Activated T-cell treated with anti-CD3 and anti-CD28 coated beads, Interleukin-2, amount 50 U/mL, for 72 hours (primary cell): ENCODE results near the gene NXF1. TPM values are rescaled to one million over a fixed set of nuclear protein-coding genes. Genes with fewer than 3 reads are reported as not detected.
A peak's percentile ranks its signal among the peaks of the same experiment; 100 is the strongest.
"Not testable (repeated sequence)": the region's sequence is repeated elsewhere in the genome, so short reads cannot be mapped to it uniquely, and the experiment has no call there.

Experiments
- ATAC-seq, 2 donors: fragments of 150-1000 bp; cut with Tn5 transposase; replicated peaks in 1 of 2; 2 replicates each; pipeline ENCODE4 v1.10.0; 2021; ENCODE audit warnings: moderate library complexity in 2 of 2, mild to moderate bottlenecking in 1 of 2
- DNase-seq, 2 donors: peaks; one replicate each; pipeline ENCODE4 v3.0.0; 2021 to 2022; ENCODE audit warnings: mixed read lengths in 1 of 2
- H3K27ac Mint-ChIP-seq: one replicate; pipeline ENCODE4 v1.8.0; 2022; ENCODE audit warnings: mild to moderate bottlenecking, moderate library complexity, mixed read lengths
- H3K27me3 Mint-ChIP-seq: one replicate; pipeline ENCODE4 v1.8.0; 2022; ENCODE audit warnings: low read depth, mixed read lengths
- H3K36me3 Mint-ChIP-seq, 2 donors: one replicate each; pipeline ENCODE4 v1.8.0; 2022; ENCODE audit warnings: mixed read lengths in 2 of 2, mild to moderate bottlenecking in 1 of 2; ENCODE audit not compliant: insufficient read depth in 2 of 2
- H3K4me1 Mint-ChIP-seq: one replicate; pipeline ENCODE4 v1.8.0; 2022; ENCODE audit warnings: low read depth, mixed read lengths
- H3K4me3 Mint-ChIP-seq, 2 donors: one replicate each; pipeline ENCODE4 v1.8.0; 2022; ENCODE audit warnings: mild to moderate bottlenecking in 2 of 2, mixed read lengths in 2 of 2, moderate library complexity in 2 of 2
- H3K9me3 Mint-ChIP-seq, 2 donors: one replicate each; pipeline ENCODE4 v1.8.0; 2022; ENCODE audit warnings: mixed read lengths in 2 of 2
- total RNA-seq, 2 donors: library from RNA; stranded (reverse); gene quantifications; one replicate each; pipeline ENCODE4 v1.2.3, GENCODE V29; 2022

NXF1 gene
- total RNA-seq, 2 donors from 2014 or later: 117 to 131 TPM

- Mint-ChIP-seq H3K4me1 (peaks cover 19% of the 10 kb centered on the region), H3K9me3 (no peaks in the 10 kb centered on the region), H3K27ac (no peak overlapping the region), H3K4me3 (peak overlapping the region; percentile 20 to 93), H3K27me3 (no peaks in the 10 kb centered on the region), H3K36me3 (peaks cover 0 to 2% of the 10 kb centered on the region in 2 donors)
- ATAC-seq (no peak), DNase-seq (no peak)
These were observed 50.1 kb downstream of the NXF1 start for GRCh38 chr11:62755086-62755615.

GRCh38 chr11:62753736-62754603, 51.3 kb downstream of the NXF1 start, which contains the start of gene ZBTB3:
Gene ZBTB3 (minus strand): TSS chr11:62754160. CDS start chr11:62753664, 496 bp downstream.
- H3K4me1 Mint-ChIP-seq: peaks cover 29% of the 10 kb centered on the region
- peak; percentile 96 to 98 for DNase-seq
- no peaks in the 10 kb centered on the region for H3K9me3 Mint-ChIP-seq
- H3K36me3 Mint-ChIP-seq: peaks cover 0 to 2% of the 10 kb centered on the region in 2 donors
- H3K27me3 Mint-ChIP-seq: no peaks in the 10 kb centered on the region
- peak within 1 kb of the TSS; percentile 91 to 93 for H3K4me3 Mint-ChIP-seq
- peak; percentile 96 for ATAC-seq
- peak within 1 kb of the TSS; percentile 89 for H3K27ac Mint-ChIP-seq

GRCh38 chr11:62752994-62753735, 52.1 kb downstream of the NXF1 start:
- Mint-ChIP-seq H3K27me3 (no peaks in the 10 kb centered on the region), H3K9me3 (no peaks in the 10 kb centered on the region), H3K27ac (peak overlapping the region; percentile 89), H3K4me1 (peaks cover 32% of the 10 kb centered on the region), H3K4me3 (peak overlapping the region; percentile 91 to 93), H3K36me3 (peaks cover 0 to 2% of the 10 kb centered on the region in 2 donors)
- ATAC-seq: no peak
- no peak for DNase-seq

- no peak for DNase-seq
- Mint-ChIP-seq H3K27me3 (no peaks in the 10 kb centered on the region), H3K36me3 (peaks cover 0 to 2% of the 10 kb centered on the region in 2 donors), H3K4me1 (peaks cover 32% of the 10 kb centered on the region), H3K9me3 (no peaks in the 10 kb centered on the region), H3K27ac (peak overlapping the region; percentile 44), H3K4me3 (peak overlapping the region; percentile 91 to 93)
- no peak for ATAC-seq
These were observed 53.0 kb downstream of the NXF1 start for GRCh38 chr11:62752177-62752785.

GRCh38 chr11:62749931-62750330, 55.3 kb downstream of the NXF1 start:
- not testable (repeated sequence) for H3K27me3 Mint-ChIP-seq, H3K4me3 Mint-ChIP-seq, ATAC-seq, H3K9me3 Mint-ChIP-seq, H3K36me3 Mint-ChIP-seq, DNase-seq
- peaks cover 32% of the 10 kb centered on the region for H3K4me1 Mint-ChIP-seq
- H3K27ac Mint-ChIP-seq: peak overlapping the region; percentile 63

- H3K9me3 Mint-ChIP-seq: no peaks in the 10 kb centered on the region
- DNase-seq: no peak
- peak overlapping the region; percentile 70 for H3K27ac Mint-ChIP-seq
- no peaks in the 10 kb centered on the region for H3K27me3 Mint-ChIP-seq
- ATAC-seq: no peak
- peaks cover 0 to 2% of the 10 kb centered on the region in 2 donors for H3K36me3 Mint-ChIP-seq
- peaks cover 21% of the 10 kb centered on the region for H3K4me1 Mint-ChIP-seq
- no peak overlapping the region for H3K4me3 Mint-ChIP-seq
These were observed 57.6 kb downstream of the NXF1 start for GRCh38 chr11:62747475-62748160.

Other genes with a start within 250 kb of the NXF1 start
- gene EEF1G, start 231.5 kb downstream of the NXF1 start, total RNA-seq: 1,000 to 10,000 TPM; 2,565 to 2,667 TPM
- 10 to 100 TPM; 32.8 to 36.8 TPM for gene TUT1, start 213.9 kb downstream of the NXF1 start, total RNA-seq
- gene MTA2, start 203.6 kb downstream of the NXF1 start, total RNA-seq: 100 to 1,000 TPM; 173 to 241 TPM
- gene EML3, start 192.7 kb downstream of the NXF1 start, total RNA-seq: 100 to 1,000 TPM; 132 to 148 TPM
- gene ROM1, start 192.2 kb downstream of the NXF1 start, total RNA-seq: 1 to 10 TPM; 5.1 to 6.7 TPM
- gene B3GAT3, start 183.5 kb downstream of the NXF1 start, total RNA-seq: 10 to 100 TPM; 72.2 to 79.9 TPM
- 100 to 1,000 TPM; 310 to 312 TPM for gene GANAB, start 158.8 kb downstream of the NXF1 start, total RNA-seq
- 10 to 100 TPM; 25.0 to 26.1 TPM for gene INTS5, start 152.1 kb downstream of the NXF1 start, total RNA-seq
- 10 to 100 TPM; 59.2 to 62.1 TPM for gene C11orf98, start 140.2 kb downstream of the NXF1 start, total RNA-seq
- 10 to 100 TPM; 35.2 to 46.0 TPM for gene CSKMT, start 140.1 kb downstream of the NXF1 start, total RNA-seq
- 1 to 10 TPM; 5.6 to 7.1 TPM for gene UQCC3, start 133.8 kb downstream of the NXF1 start, total RNA-seq
- 10 to 100 TPM in 1 of 2 donors, 1 to 10 TPM in 1; 9.9 to 13.0 TPM for gene LBHD1, start 133.2 kb downstream of the NXF1 start, total RNA-seq
- gene UBXN1, start 126.4 kb downstream of the NXF1 start, total RNA-seq: 100 to 1,000 TPM; 154 to 163 TPM
- under 1 TPM; 0.12 to 0.38 TPM for gene LRRN4CL, start 115.9 kb downstream of the NXF1 start, total RNA-seq
- 10 to 100 TPM; 38.4 to 40.7 TPM for gene BSCL2, start 98.0 kb downstream of the NXF1 start, total RNA-seq
- gene GNG3, start 97.8 kb downstream of the NXF1 start, total RNA-seq: not detected
- gene HNRNPUL2, start 78.0 kb downstream of the NXF1 start, total RNA-seq: 10 to 100 TPM; 56.7 to 66.8 TPM
- 10 to 100 TPM; 67.3 to 68.9 TPM for gene TTC9C, start 77.0 kb downstream of the NXF1 start, total RNA-seq
- 10 to 100 TPM; 12.2 to 12.4 TPM for gene ZBTB3, start 51.3 kb downstream of the NXF1 start, total RNA-seq
- 100 to 1,000 TPM; 105 to 107 TPM for gene POLR2G, start 43.9 kb downstream of the NXF1 start, total RNA-seq
- gene TAF6L, start 34.0 kb downstream of the NXF1 start, total RNA-seq: 10 to 100 TPM; 13.6 to 15.5 TPM
- 10 to 100 TPM; 18.8 to 23.1 TPM for gene TMEM179B, start 18.0 kb downstream of the NXF1 start, total RNA-seq
- gene TMEM223, start 13.4 kb downstream of the NXF1 start, total RNA-seq: 10 to 100 TPM in 1 of 2 donors, 1 to 10 TPM in 1; 8.4 to 10.8 TPM
- gene STX5, start 26.6 kb upstream of the NXF1 start, total RNA-seq: 10 to 100 TPM; 53.9 to 70.1 TPM
- gene TEX54, start 27.4 kb upstream of the NXF1 start, total RNA-seq: 1 to 10 TPM in 1 of 2 donors, under 1 TPM in 1; 0.77 to 1.5 TPM
- gene WDR74, start 34.1 kb upstream of the NXF1 start, total RNA-seq: 100 to 1,000 TPM; 101 to 104 TPM
- gene SLC3A2, start 75.5 kb upstream of the NXF1 start, total RNA-seq: 100 to 1,000 TPM; 730 to 898 TPM
- not detected for gene CHRM1, start 115.9 kb upstream of the NXF1 start, total RNA-seq
- not detected for gene SLC22A6, start 179.5 kb upstream of the NXF1 start, total RNA-seq
- not detected for gene SLC22A8, start 210.4 kb upstream of the NXF1 start, total RNA-seq